Measurements from ENCODE around the gene IGFBP7. TPM values are rescaled to one million over a fixed set of nuclear protein-coding genes. Genes with fewer than 3 reads are reported as not detected.

IGFBP7 gene
- total and polyA plus RNA-seq, 2 of the 8 experiments (the other 6 are each of a cell fraction or from before 2014, with no cell fraction given) = 0.17 to 0.48 TPM

GRCh38 chr4:57055886-57056285 is 54.3 kb downstream of the IGFBP7 start:
- H3K23me2 ChIP-seq (ENCODE audit: low read depth, low read length) = no peaks in the 10 kb centered on the region
- no peak overlapping the region for H4K91ac ChIP-seq (replicated peaks; ENCODE audit: insufficient read length, low read length)
- no peaks in the 10 kb centered on the region for H3K27me3 ChIP-seq (replicated peaks in 1 of 4; ENCODE audit: control insufficient read depth in 3 of 4, extremely low read depth in 1 of 4, insufficient read depth in 3 of 4, low read length in 3 of 4)
- H2BK15ac ChIP-seq (ENCODE audit: low read length) = no peak overlapping the region
- no peak overlapping the region for H3K56ac ChIP-seq (replicated peaks; ENCODE audit: insufficient read length, low read depth, low read length)
- no peaks in the 10 kb centered on the region for H3K79me2 ChIP-seq (ENCODE audit: control insufficient read depth in 1 of 2, insufficient read depth in 2 of 2, low read length in 2 of 2)
- DNase-seq (ENCODE audit: low read depth in 1 of 2, low spot score in 2 of 2) (no peak), FAIRE-seq (no peak)
- no peak overlapping the region for H2AFZ ChIP-seq (ENCODE audit: low read length)
- no peak for TF ChIP-seq SRF (IDR thresholded peaks at IDR 0.05; ENCODE audit: low read depth, low read length)
- no peak for TF ChIP-seq CHD2 (IDR thresholded peaks at IDR 0.05; ENCODE audit: low read length)
- no peak for TF ChIP-seq SIRT6 (IDR thresholded peaks at IDR 0.05; ENCODE audit: low read length)
- no peak for TF ChIP-seq TAF1 (IDR thresholded peaks at IDR 0.05; ENCODE audit: low read depth, low read length)
- TF ChIP-seq GTF2F1 (IDR thresholded peaks at IDR 0.05; ENCODE audit: borderline replicate concordance, low read depth, low read length) = no peak
- TF ChIP-seq SP1 (IDR thresholded peaks at IDR 0.05; ENCODE audit: low read depth, low read length) = no peak
- TF ChIP-seq E2F6 (IDR thresholded peaks at IDR 0.05) = no peak
- no peak for TF ChIP-seq ASH2L (IDR thresholded peaks at IDR 0.05; ENCODE audit: low read length)
- no peak for TF ChIP-seq PHF8 (conservative IDR thresholded peaks at IDR 0.05; ENCODE audit: low read depth, low read length)
- no peaks in the 10 kb centered on the region for H3K79me1 ChIP-seq (ENCODE audit: low read depth, low read length)
- no peak overlapping the region for H3K27ac ChIP-seq (ENCODE audit: low read depth, low read length)
- H2BK20ac ChIP-seq (ENCODE audit: low read length) = no peak overlapping the region
- H3K9me3 ChIP-seq (ENCODE audit: insufficient read depth in 2 of 2, low read depth in 1 of 2, low read length in 1 of 2) = no peaks in the 10 kb centered on the region
- H4K5ac ChIP-seq (ENCODE audit: insufficient read length, low read depth, low read length) = no peak overlapping the region
- H3K4me3 ChIP-seq (ENCODE audit: extremely low read depth in 1 of 4, insufficient read depth in 2 of 4, low read depth in 3 of 4, low read length in 4 of 4) = no peak overlapping the region
- H2AK5ac ChIP-seq (ENCODE audit: low read depth, low read length) = no peak overlapping the region
- no peak overlapping the region for H3K4me2 ChIP-seq (ENCODE audit: insufficient read depth in 1 of 2, low read depth in 2 of 2, low read length in 2 of 2)
- H3K23ac ChIP-seq (ENCODE audit: insufficient read length) = no peak overlapping the region
- H3K36me3 ChIP-seq (ENCODE audit: control insufficient read depth in 2 of 4, insufficient read depth in 4 of 4, low read length in 3 of 4) = no peaks in the 10 kb centered on the region
- no peak overlapping the region for H2BK12ac ChIP-seq (ENCODE audit: low read depth, low read length)
- no peak overlapping the region for H2BK120ac ChIP-seq (replicated peaks; ENCODE audit: low read depth, low read length)
- no peaks in the 10 kb centered on the region for H4K20me1 ChIP-seq (replicated peaks in 1 of 2; ENCODE audit: control insufficient read depth in 1 of 2, insufficient read depth in 2 of 2, low read length in 2 of 2)
- no peaks in the 10 kb centered on the region for H3K4me1 ChIP-seq (replicated peaks in 1 of 4; ENCODE audit: control insufficient read depth in 3 of 4, insufficient read depth in 4 of 4, low read length in 3 of 4)
- no peak overlapping the region for H3K4ac ChIP-seq (replicated peaks; ENCODE audit: insufficient read length, low read depth, low read length)
- no peak overlapping the region for H2BK5ac ChIP-seq (ENCODE audit: low read depth, low read length)
- ChIA-PET CTCF (ENCODE audit: partially characterized antibody) (interaction anchor here (0.7 to 2.4 kb wide), 3 partner anchors 18 to 106 kb away, joined by 3 to 9 read pairs (median 4); no protein-coding TSS in a partner anchor), POLR2A (ENCODE audit: partially characterized antibody) (no interaction called here)
- 77% methylated on average over 14 of the region's 14 CpGs; no CpG with 5 or more reads in 1 of the 2 experiments for WGBS, 2 experiments (ENCODE audit: extremely low coverage in 1 of 2, insufficient coverage in 1 of 2, insufficient read length in 1 of 2, insufficient replicate concordance in 2 of 2, low coverage in 1 of 2, low lambda C conversion rate in 2 of 2, missing lambda C conversion rate in 1 of 2)
- H3K18ac ChIP-seq (ENCODE audit: extremely low read depth, low read length) = no peak overlapping the region
- H4K8ac ChIP-seq (ENCODE audit: extremely low read depth, insufficient read depth, low read length) = no peak overlapping the region
- no peak overlapping the region for H3K9ac ChIP-seq (replicated peaks in 1 of 4; ENCODE audit: extremely low read depth in 1 of 4, low read depth in 3 of 4, low read length in 3 of 4)
- H3K14ac ChIP-seq (ENCODE audit: insufficient read length) = no peak overlapping the region
